SK-N-SH (cell line): Measurements from ENCODE around the gene PHF21B.

Experiments used
- EP300 ChIP-seq, 2 experiments: IDR thresholded peaks; 2 replicates each; pipeline versions ENCODE4 v1.4.0 to v1.6.1; 2012; ENCODE audit warnings: borderline replicate concordance in 1 of 2, low read depth in 1 of 2, low read length in 1 of 2
- FOXJ3 ChIP-seq: sonication (generic); formaldehyde crosslinking; IDR thresholded peaks from 2 replicates; pipeline ENCODE4 v1.5.1; 2020; ENCODE audit warnings: mild to moderate bottlenecking, missing genetic modification reagents
- POLR2AphosphoS5 ChIP-seq: IDR thresholded peaks from 2 replicates; pipeline ENCODE4 v1.6.1; 2012; ENCODE audit warnings: low read depth, low read length
- RFX5 ChIP-seq: IDR thresholded peaks from 2 replicates; pipeline ENCODE4 v1.6.1; 2012; ENCODE audit warnings: mild to moderate bottlenecking, improper control_type of control experiment, low read length
- TAF1 ChIP-seq: IDR thresholded peaks from 2 replicates; pipeline ENCODE4 v1.6.1; 2012; ENCODE audit warnings: low read depth, mild to moderate bottlenecking, low read length, moderate library complexity, borderline replicate concordance
- TEAD4 ChIP-seq: IDR thresholded peaks from 2 replicates; pipeline ENCODE4 v1.4.0; 2012; ENCODE audit warnings: mild to moderate bottlenecking, borderline replicate concordance; ENCODE audit not compliant: insufficient read depth
- ZBTB33 ChIP-seq: IDR thresholded peaks from 2 replicates; pipeline ENCODE4 v1.4.0; 2012; ENCODE audit warnings: low read depth, borderline replicate concordance
- TF ChIP-seq, protein P1 (sequence below): fragments of 200-600 bp; sonication (generic); IDR thresholded peaks from 2 replicates; pipeline ENCODE4 v1.6.1; 2017; ENCODE audit warnings: antibody characterized with exemption, mild to moderate bottlenecking, moderate library complexity

DNA sequence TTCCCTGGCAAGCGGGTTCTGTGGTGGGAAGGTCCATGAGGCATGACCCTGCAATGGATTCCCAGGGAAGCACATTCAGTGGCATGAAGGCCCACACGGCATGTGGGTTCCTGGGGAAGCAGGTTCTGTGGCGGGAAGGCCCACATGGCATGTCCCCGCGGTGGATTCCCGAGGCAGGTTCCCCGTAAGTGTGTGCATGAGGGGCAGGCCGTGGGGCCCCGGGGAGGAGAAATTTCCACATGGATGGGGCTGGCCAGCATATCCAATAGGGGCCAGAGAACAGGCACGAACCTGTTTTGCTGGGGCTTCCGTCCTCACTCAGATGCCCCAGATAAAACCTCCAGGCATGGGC, 83.7 kb downstream of the PHF21B start:
- TF ChIP-seq, protein P1, sequence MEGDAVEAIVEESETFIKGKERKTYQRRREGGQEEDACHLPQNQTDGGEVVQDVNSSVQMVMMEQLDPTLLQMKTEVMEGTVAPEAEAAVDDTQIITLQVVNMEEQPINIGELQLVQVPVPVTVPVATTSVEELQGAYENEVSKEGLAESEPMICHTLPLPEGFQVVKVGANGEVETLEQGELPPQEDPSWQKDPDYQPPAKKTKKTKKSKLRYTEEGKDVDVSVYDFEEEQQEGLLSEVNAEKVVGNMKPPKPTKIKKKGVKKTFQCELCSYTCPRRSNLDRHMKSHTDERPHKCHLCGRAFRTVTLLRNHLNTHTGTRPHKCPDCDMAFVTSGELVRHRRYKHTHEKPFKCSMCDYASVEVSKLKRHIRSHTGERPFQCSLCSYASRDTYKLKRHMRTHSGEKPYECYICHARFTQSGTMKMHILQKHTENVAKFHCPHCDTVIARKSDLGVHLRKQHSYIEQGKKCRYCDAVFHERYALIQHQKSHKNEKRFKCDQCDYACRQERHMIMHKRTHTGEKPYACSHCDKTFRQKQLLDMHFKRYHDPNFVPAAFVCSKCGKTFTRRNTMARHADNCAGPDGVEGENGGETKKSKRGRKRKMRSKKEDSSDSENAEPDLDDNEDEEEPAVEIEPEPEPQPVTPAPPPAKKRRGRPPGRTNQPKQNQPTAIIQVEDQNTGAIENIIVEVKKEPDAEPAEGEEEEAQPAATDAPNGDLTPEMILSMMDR, result no peak
- TF ChIP-seq FOXJ3 (CRISPR knock-in tag), result no peak
- TF ChIP-seq POLR2AphosphoS5, result no peak
- TF ChIP-seq TAF1, result no peak
- TF ChIP-seq ZBTB33, result no peak
- TF ChIP-seq RFX5, result no peak
- TF ChIP-seq TEAD4, result no peak
- no peak for TF ChIP-seq EP300 (IDR thresholded peaks at IDR 0.05; ENCODE audit: borderline replicate concordance in 1 of 2, low read depth in 1 of 2, low read length in 1 of 2)
